Measurements from ENCODE around the gene SUN5. TPM values are rescaled to one million over a fixed set of nuclear protein-coding genes. Genes with fewer than 3 reads are reported as not detected.

SUN5 gene
- total and polyA plus RNA-seq, 4 donors: not detected

DNA sequence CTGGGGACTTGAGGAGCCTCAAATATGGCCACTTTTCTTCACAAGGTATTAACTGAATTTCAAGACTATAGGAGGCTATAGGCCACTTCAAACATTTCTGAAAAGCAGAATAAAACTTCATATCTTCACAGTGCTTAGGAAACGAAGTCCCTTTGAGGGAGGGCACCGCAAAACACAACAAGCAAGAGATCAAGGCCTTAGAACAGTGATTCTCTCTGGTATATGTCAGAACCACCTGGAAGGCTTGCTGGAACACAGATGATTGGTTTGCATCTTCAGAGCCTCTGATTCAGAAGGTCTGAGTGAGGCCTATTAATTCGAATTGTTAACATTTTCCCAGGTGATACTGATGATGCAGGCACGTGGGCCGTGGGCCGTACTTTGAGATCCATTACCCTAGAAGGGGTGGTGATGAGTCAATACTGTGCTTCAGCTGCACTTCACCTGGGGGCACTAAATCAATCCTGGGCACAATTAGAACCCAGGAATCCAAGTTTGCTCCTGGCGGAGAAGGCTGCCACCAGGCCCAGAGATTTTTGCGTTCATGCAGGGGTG, 10.7 kb downstream of the SUN5 start:
- H3K9ac ChIP-seq (ENCODE audit: insufficient read depth in 1 of 2, low read length in 2 of 2): no peak overlapping the region
- 84 to 90% methylated on average over 8 of the region's 8 CpGs for WGBS, 2 donors
- no peaks in the 10 kb centered on the region for H3K27me3 ChIP-seq (ENCODE audit: control insufficient read depth in 3 of 3, insufficient read depth in 3 of 3, low read length in 2 of 3)
- no peak overlapping the region for H3K27ac ChIP-seq (ENCODE audit: low read depth in 1 of 2, low read length in 1 of 2)
- ATAC-seq (ENCODE audit: insufficient read depth, low FRiP score) (no peak), DNase-seq (no peak)
- H3K9me3 ChIP-seq (ENCODE audit: control insufficient read depth in 4 of 4, insufficient read depth in 3 of 4, low read length in 3 of 4): no peaks in the 10 kb centered on the region
- H3K36me3 ChIP-seq (ENCODE audit: control insufficient read depth in 4 of 4, insufficient read depth in 4 of 4, low read length in 4 of 4): no peaks in the 10 kb centered on the region
- no peak overlapping the region for H3K4me3 ChIP-seq
- TF ChIP-seq, protein P1, sequence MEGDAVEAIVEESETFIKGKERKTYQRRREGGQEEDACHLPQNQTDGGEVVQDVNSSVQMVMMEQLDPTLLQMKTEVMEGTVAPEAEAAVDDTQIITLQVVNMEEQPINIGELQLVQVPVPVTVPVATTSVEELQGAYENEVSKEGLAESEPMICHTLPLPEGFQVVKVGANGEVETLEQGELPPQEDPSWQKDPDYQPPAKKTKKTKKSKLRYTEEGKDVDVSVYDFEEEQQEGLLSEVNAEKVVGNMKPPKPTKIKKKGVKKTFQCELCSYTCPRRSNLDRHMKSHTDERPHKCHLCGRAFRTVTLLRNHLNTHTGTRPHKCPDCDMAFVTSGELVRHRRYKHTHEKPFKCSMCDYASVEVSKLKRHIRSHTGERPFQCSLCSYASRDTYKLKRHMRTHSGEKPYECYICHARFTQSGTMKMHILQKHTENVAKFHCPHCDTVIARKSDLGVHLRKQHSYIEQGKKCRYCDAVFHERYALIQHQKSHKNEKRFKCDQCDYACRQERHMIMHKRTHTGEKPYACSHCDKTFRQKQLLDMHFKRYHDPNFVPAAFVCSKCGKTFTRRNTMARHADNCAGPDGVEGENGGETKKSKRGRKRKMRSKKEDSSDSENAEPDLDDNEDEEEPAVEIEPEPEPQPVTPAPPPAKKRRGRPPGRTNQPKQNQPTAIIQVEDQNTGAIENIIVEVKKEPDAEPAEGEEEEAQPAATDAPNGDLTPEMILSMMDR (IDR thresholded peaks at IDR 0.05; ENCODE audit: control extremely low read depth, extremely low read depth): no peak
- no peaks in the 10 kb centered on the region for H3K4me1 ChIP-seq (ENCODE audit: control insufficient read depth in 5 of 5, insufficient read depth in 5 of 5, low read length in 5 of 5)

DNA sequence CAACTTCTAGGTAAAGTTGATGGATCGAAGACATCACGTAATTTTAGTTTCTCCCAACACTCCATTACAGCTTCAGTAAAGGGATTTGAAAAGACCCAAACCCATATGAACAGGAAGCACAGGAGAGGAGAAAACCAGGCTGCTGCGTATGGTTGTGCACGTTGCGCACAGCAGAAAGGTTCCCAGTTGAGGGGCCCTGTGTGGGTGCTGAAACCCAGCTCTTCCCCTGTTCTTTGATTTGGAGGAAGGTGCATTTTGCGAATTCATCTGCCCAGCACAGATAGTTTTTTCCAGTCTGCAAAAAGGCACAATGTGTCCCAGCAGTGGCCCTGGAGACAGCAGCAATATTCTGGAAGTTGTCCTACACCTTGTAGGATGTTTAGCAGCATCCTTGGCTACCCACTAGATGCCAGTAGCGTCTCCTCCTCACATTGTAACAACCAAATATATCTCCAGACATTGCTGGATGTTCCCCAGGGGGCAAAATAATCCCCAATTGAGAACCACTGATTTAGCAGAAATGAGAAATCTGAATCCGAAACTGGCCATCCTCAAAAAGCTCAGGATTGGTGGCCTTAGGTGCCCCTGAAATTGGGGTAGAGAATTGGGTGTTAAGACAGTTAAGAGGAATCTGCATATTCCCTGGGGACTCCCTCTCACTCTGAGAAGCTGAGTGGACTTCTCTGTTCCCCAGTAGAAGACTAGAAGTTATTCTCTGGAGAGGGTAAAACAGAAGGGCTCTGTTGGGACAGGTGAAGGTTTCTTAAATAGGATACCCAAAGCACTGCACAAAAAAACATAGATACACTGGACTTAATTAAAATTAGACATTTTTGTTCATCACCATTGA, 12.2 kb downstream of the SUN5 start:
- no peaks in the 10 kb centered on the region for H3K27me3 ChIP-seq (ENCODE audit: control insufficient read depth in 3 of 3, insufficient read depth in 3 of 3, low read length in 2 of 3)
- WGBS, 2 donors: 72 to 89% methylated on average over 8 of the region's 8 CpGs
- TF ChIP-seq, protein P1 (IDR thresholded peaks at IDR 0.05; ENCODE audit: control extremely low read depth, extremely low read depth): no peak
- H3K9me3 ChIP-seq (ENCODE audit: control insufficient read depth in 4 of 4, insufficient read depth in 3 of 4, low read length in 3 of 4): no peaks in the 10 kb centered on the region
- H3K4me1 ChIP-seq (ENCODE audit: control insufficient read depth in 5 of 5, insufficient read depth in 5 of 5, low read length in 5 of 5): peaks cover 0 to 2% (median 0%) of the 10 kb centered on the region in 5 donors
- DNase-seq (no peak), ATAC-seq (ENCODE audit: insufficient read depth, low FRiP score) (no peak)
- no peaks in the 10 kb centered on the region for H3K36me3 ChIP-seq (ENCODE audit: control insufficient read depth in 4 of 4, insufficient read depth in 4 of 4, low read length in 4 of 4)
- H3K9ac ChIP-seq (ENCODE audit: insufficient read depth in 1 of 2, low read length in 2 of 2): no peak overlapping the region
- no peak overlapping the region for H3K27ac ChIP-seq (ENCODE audit: low read depth in 1 of 2, low read length in 1 of 2)
- no peak overlapping the region for H3K4me3 ChIP-seq

DNA sequence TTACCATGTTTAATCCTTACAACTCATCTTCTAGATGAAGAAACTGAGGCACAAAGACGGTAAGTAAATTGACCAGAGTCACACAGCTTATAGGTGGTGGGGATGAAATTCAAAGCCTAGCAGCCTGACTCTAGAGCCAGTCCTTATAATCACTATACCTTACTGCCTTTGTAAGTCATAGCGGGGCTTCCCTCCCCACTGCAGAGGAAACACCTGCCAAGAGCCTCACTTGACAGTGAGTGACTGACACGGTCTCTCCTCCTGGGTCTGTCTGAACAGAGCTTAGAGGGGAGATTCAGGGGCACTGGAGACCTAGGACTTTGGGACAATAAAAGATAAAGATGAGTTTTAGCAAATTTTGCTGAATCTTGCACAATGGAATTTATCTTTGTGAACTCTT, 12.8 kb downstream of the SUN5 start:
- H3K9me3 ChIP-seq (ENCODE audit: control insufficient read depth in 4 of 4, insufficient read depth in 3 of 4, low read length in 3 of 4): no peaks in the 10 kb centered on the region
- no peak overlapping the region for H3K9ac ChIP-seq (ENCODE audit: insufficient read depth in 1 of 2, low read length in 2 of 2)
- H3K4me1 ChIP-seq (ENCODE audit: control insufficient read depth in 5 of 5, insufficient read depth in 5 of 5, low read length in 5 of 5): peaks cover 0 to 2% (median 0%) of the 10 kb centered on the region in 5 donors
- TF ChIP-seq, protein P1 (IDR thresholded peaks at IDR 0.05; ENCODE audit: control extremely low read depth, extremely low read depth): no peak
- 47 to 48% methylated on average over 3 of the region's 3 CpGs for WGBS, 2 donors
- ATAC-seq (ENCODE audit: insufficient read depth, low FRiP score): no peak
- no peaks in the 10 kb centered on the region for H3K27me3 ChIP-seq (ENCODE audit: control insufficient read depth in 3 of 3, insufficient read depth in 3 of 3, low read length in 2 of 3)
- H3K36me3 ChIP-seq (ENCODE audit: control insufficient read depth in 4 of 4, insufficient read depth in 4 of 4, low read length in 4 of 4): no peaks in the 10 kb centered on the region
- H3K4me3 ChIP-seq: no peak overlapping the region
- DNase-seq: no peak
- no peak overlapping the region for H3K27ac ChIP-seq (ENCODE audit: low read depth in 1 of 2, low read length in 1 of 2)
